Pancreas (tissue), 10 donors: ENCODE measurements around the gene ZMYM4. TPM values are rescaled to one million over a fixed set of nuclear protein-coding genes. Genes with fewer than 3 reads are reported as not detected.
A peak's percentile ranks its signal among the peaks of the same experiment; 100 is the strongest.

ENCODE experiments used
- ATAC-seq, 4 donors: fragments of 200-7000 bp; cut with Tn5 transposase; one replicate each; pipeline versions ENCODE4 v1.8.0 to v1.9.1; 2020; ENCODE audit warnings: mild to moderate bottlenecking in 4 of 4, moderate library complexity in 4 of 4
- DNase-seq, 6 donors: peaks; one replicate each; pipeline ENCODE4 v3.0.0-alpha.2; 2020
- FAIRE-seq: peaks from 2 replicates; lab custom pipeline; 2012; peaks lifted over from hg19 to GRCh38; lab: Jason Lieb, UNC
- H3K27ac ChIP-seq, 4 donors: fragments of 200-600 bp; sonication (generic); 1 replicate in 3 of 4; 2 replicates in 1 of 4; pipeline versions ENCODE4 v1.5.0 to v1.8.0; 2020
- H3K27me3 ChIP-seq, 4 donors: fragments of 200-600 bp; one replicate each; pipeline ENCODE4 v1.8.0; 2021
- H3K36me3 ChIP-seq, 3 donors: fragments of 200-600 bp; sonication (generic) in 1 of 3; one replicate each; pipeline versions ENCODE4 v1.5.0 to v1.8.0; 2020 to 2021
- H3K4me1 ChIP-seq, 3 donors: fragments of 200-600 bp; one replicate each; pipeline ENCODE4 v1.8.0; 2021
- H3K4me3 ChIP-seq, 4 donors: fragments of 200-600 bp; sonication (generic) in 2 of 4; one replicate each; pipeline versions ENCODE4 v1.5.0 to v1.8.0; 2020 to 2021
- H3K9me3 ChIP-seq, 4 donors: fragments of 200-600 bp; one replicate each; pipeline ENCODE4 v1.8.0; 2021
- WGBS, 2 donors: extraction: QIAGEN DNeasy Blood & Tissue Kit; methylation state at CpG; one replicate each; pipeline ENCODE4 v1.1.7; 2013; 5-methylcytosine and 5-hydroxymethylcytosine counted together
- intact Hi-C, 3 donors: fragments of 100-400 bp; cut with DNase I; formaldehyde crosslinking; loops; one replicate each; pipeline versions ENCODE4 v1.11.1 to v1.14.2; 2022
- polyA plus RNA-seq, 2 donors: library from polyadenylated mRNA; stranded (reverse); fragments of 200-250 nt; gene quantifications; one replicate each; pipeline ENCODE4 v1.2.3, GENCODE V29; 2013
- total RNA-seq, 6 donors: library from RNA; stranded (reverse); fragmentation: NEBNext Ultra II Directional in 4 of 6; extraction: Animal tissue kit (Norgen Biotek cat#: 25700) in 4 of 6; gene quantifications; one replicate each; pipeline versions ENCODE4 v1.2.1 to v1.2.4, GENCODE V29; 2021 to 2023
- TF ChIP-seq, protein P1 (sequence below), 4 donors: fragments of 200-600 bp; sonication (generic) in 3 of 4; IDR thresholded peaks; one replicate each; pipeline versions ENCODE4 v1.5.0 to v1.8.0; 2021; ENCODE audit warnings: antibody characterized with exemption in 4 of 4
- donor health status: healthy with polysubstance abuse.
- donor health status: DM: no; HTN: no; CAD: no; lungs with moderate emphysema.
- donor health status: DM: no; HTN: no; CAD: no.
- donor health status: control.
- donor health status: control.
- donor health status: Bipolar disorder and iron deficiency.
- donor health status: DM: yes; HTN: yes; CAD: no.
- donor health status: DM: no; HTN: no; CAD: no.
- donor health status: DM: no; HTN: no; CAD: no.
- donor health status: DM: yes; HTN: yes; CAD: no.

ZMYM4 gene
- total and polyA plus RNA-seq, 8 donors, result 10.5 to 31.1 (median 17.8) TPM

DNA sequence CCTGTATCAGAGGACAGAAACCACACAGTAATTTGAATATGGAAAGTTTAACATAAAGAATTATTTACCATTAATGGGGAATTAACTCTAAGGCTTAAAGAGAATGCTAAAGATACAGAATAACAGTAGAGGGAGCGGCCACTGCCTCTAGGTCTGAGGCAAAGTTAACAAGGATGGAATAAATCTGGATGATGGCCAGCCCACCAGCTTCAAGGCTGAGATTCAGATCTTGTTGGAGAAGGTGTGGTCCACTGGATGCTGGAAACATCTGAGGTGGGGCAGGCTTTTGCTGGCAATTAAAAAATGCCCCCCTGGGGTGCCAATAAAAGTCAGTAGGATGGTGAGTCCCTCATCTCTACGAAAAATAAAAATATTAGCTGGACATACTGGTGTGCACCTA, 29.4 kb downstream of the ZMYM4 start:
- TF ChIP-seq, protein P1, sequence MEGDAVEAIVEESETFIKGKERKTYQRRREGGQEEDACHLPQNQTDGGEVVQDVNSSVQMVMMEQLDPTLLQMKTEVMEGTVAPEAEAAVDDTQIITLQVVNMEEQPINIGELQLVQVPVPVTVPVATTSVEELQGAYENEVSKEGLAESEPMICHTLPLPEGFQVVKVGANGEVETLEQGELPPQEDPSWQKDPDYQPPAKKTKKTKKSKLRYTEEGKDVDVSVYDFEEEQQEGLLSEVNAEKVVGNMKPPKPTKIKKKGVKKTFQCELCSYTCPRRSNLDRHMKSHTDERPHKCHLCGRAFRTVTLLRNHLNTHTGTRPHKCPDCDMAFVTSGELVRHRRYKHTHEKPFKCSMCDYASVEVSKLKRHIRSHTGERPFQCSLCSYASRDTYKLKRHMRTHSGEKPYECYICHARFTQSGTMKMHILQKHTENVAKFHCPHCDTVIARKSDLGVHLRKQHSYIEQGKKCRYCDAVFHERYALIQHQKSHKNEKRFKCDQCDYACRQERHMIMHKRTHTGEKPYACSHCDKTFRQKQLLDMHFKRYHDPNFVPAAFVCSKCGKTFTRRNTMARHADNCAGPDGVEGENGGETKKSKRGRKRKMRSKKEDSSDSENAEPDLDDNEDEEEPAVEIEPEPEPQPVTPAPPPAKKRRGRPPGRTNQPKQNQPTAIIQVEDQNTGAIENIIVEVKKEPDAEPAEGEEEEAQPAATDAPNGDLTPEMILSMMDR (IDR thresholded peaks at IDR 0.05), result no peak
- H3K4me3 ChIP-seq, result no peak overlapping the region
- no peaks in the 10 kb centered on the region for H3K27me3 ChIP-seq
- DNase-seq (no peak), ATAC-seq (no peak), FAIRE-seq (no peak)
- H3K9me3 ChIP-seq, result no peaks in the 10 kb centered on the region
- 88 to 90% methylated on average over 2 of the region's 2 CpGs for WGBS, 2 donors
- intact Hi-C loops, result loop anchor here in 2 of 3 donors (10.0 kb wide), 2 partner anchors 93 to 103 kb away; partner anchors contain the start of gene SFPQ (in 1 of the 2)
- H3K36me3 ChIP-seq, result peaks cover 0 to 4% (median 0%) of the 10 kb centered on the region in 3 donors
- H3K4me1 ChIP-seq, result peaks cover 0 to 4% (median 0%) of the 10 kb centered on the region in 3 donors
- H3K27ac ChIP-seq, result no peak overlapping the region

DNA sequence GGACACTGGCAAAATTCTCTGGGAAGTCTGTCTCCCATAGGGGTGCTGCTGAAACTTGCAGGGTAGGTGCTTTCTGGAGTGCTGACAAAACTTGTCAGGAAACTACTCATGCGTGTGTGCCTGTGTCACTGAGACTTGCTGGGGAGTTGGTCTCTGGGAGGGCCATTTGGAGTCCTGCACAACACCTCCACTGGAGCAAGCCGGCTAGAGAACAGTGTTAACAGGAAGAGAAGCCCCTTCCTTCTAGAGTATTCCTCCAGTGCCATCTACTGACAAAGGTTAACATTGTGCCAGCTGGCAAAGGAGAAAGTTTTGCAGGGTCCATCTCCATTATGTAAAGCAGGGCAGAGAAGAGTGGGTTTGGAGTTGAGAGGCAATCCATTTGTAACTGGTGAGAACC, 30.0 kb downstream of the ZMYM4 start:
- peaks cover 0 to 4% (median 0%) of the 10 kb centered on the region in 3 donors for H3K4me1 ChIP-seq
- intact Hi-C loops, result loop anchor here in 2 of 3 donors (10.0 kb wide), 2 partner anchors 94 to 104 kb away; partner anchors contain the start of gene SFPQ (in 1 of the 2)
- no peaks in the 10 kb centered on the region for H3K27me3 ChIP-seq
- no peak for FAIRE-seq
- TF ChIP-seq, protein P1 (IDR thresholded peaks at IDR 0.05), result peak in 2 of 4 donors; percentile 9 to 15
- DNase-seq, result peak in 3 of 6 donors; percentile 4 to 22 (median 18)
- H3K9me3 ChIP-seq, result no peaks in the 10 kb centered on the region
- WGBS, 2 donors, result 36 to 40% methylated on average over 2 of the region's 2 CpGs
- no peak overlapping the region for H3K27ac ChIP-seq
- ATAC-seq, result peak; percentile 40 to 92 (median 88)
- H3K4me3 ChIP-seq, result no peak overlapping the region
- H3K36me3 ChIP-seq, result peaks cover 0 to 2% (median 0%) of the 10 kb centered on the region in 3 donors

DNA sequence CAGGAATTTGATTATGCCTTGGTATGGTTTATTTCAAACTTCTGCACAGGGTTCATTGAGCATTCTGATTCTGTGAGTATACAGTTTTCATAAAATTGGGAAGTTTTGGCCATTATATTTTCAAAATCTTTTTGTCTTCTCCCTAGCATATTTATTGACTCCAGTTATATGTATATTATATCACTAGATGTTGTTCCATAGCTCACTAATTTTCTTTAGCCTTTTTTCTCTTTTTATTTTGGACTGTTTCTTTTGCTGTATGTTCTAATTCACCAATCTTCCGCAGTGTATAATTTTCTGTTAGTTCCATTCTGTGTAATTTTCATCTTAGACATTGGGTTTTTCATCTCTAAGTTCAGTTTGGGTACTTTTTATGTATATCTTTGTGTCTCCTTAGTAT, 31.9 kb downstream of the ZMYM4 start:
- Histone ChIP-seq H3K27ac (no peak overlapping the region), H3K27me3 (no peaks in the 10 kb centered on the region), H3K4me1 (peaks cover 0 to 4% (median 0%) of the 10 kb centered on the region in 3 donors), H3K9me3 (no peaks in the 10 kb centered on the region), H3K4me3 (no peak overlapping the region), H3K36me3 (no peaks in the 10 kb centered on the region)
- TF ChIP-seq, protein P1 (IDR thresholded peaks at IDR 0.05), result no peak
- FAIRE-seq (no peak), DNase-seq (no peak), ATAC-seq (no peak)
- intact Hi-C loops, result no loop called here
- 89 to 98% methylated on average over 1 of the region's 1 CpG for WGBS, 2 donors

DNA sequence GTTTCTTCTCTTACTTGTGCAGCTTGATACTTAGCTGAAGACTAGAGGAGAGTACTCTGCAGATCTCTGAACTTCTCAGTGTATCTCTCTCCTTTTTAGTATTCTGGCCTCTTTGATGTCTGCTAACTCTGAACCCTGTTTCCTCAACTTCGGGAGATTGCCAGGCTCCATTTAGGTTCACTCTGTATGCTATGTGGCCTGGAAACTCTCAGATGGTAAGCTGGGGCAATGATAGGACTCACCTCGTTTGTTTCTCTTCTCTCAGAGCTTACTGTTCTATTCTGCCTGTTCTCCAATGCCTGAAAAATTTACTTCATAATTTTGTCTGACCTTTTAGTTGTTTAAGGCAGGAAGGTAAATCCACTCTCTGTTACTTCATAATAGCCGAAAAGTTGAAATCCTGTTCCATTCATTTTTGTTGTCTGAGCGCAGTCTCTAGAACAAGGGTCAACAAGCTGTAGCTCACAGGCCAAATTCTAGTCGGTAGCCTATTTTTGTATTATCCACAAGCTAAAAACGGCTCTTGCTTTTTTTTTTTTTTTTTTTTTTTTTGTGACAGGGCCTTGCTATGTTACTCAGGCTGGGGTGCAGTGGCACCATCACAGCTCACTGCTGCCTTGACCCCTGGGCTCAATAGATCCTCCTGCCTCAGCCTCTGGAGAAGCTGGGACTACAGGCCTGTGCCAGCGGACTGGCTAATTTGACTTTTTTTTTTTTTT, 33.3 kb downstream of the ZMYM4 start:
- Histone ChIP-seq H3K36me3 (no peaks in the 10 kb centered on the region), H3K27me3 (no peaks in the 10 kb centered on the region), H3K9me3 (no peaks in the 10 kb centered on the region), H3K4me3 (no peak overlapping the region), H3K4me1 (peaks cover 0 to 4% (median 0%) of the 10 kb centered on the region in 3 donors), H3K27ac (no peak overlapping the region)
- intact Hi-C loops, result no loop called here
- 73 to 78% methylated on average over 7 of the region's 7 CpGs for WGBS, 2 donors
- FAIRE-seq, result no peak
- no peak for DNase-seq
- TF ChIP-seq, protein P1 (IDR thresholded peaks at IDR 0.05), result no peak
- no peak for ATAC-seq

DNA sequence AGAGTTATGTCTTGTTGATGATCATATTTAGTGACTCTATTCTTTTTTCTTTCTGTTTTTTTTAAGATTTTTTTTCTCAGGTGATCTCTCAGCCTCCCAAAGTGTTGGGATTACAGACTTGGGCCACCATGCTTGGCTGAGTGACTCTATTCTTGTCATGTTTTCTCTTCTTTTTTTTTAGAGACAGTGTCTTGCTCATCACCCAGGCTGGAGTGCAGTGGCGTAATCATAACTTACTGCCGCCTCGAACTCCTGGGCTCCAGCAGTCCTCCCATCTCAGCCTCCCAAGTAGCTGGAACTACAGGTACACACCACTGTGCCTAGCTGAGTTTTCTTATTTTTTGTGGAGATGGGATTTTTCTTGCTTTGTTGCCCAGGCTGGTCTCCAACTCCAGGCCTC, 36.9 kb downstream of the ZMYM4 start:
- H3K4me3 ChIP-seq, result no peak overlapping the region
- no peak for DNase-seq
- intact Hi-C loops, result no loop called here
- H3K4me1 ChIP-seq, result no peaks in the 10 kb centered on the region
- no peaks in the 10 kb centered on the region for H3K9me3 ChIP-seq
- no peak for ATAC-seq
- 96 to 100% methylated on average over 3 of the region's 3 CpGs for WGBS, 2 donors
- TF ChIP-seq, protein P1 (IDR thresholded peaks at IDR 0.05), result no peak
- H3K27me3 ChIP-seq, result no peaks in the 10 kb centered on the region
- no peak for FAIRE-seq
- no peak overlapping the region for H3K27ac ChIP-seq
- H3K36me3 ChIP-seq, result peaks cover 0 to 4% (median 0%) of the 10 kb centered on the region in 3 donors
